Stimulated activated CD4-positive, alpha-beta T cell treated with anti-CD3 and anti-CD28 coated beads, Interleukin-4, amount 100 ng/mL, for 1 hour (primary cell): ENCODE results near the gene TRAPPC11.
"Not testable (repeated sequence)": the region's sequence is repeated elsewhere in the genome, so short reads cannot be mapped to it uniquely, and the experiment has no call there.

ENCODE experiments used
- DNase-seq: peaks from one replicate; pipeline ENCODE4 v3.0.0-alpha.2; 2020

TRAPPC11 gene

DNA sequence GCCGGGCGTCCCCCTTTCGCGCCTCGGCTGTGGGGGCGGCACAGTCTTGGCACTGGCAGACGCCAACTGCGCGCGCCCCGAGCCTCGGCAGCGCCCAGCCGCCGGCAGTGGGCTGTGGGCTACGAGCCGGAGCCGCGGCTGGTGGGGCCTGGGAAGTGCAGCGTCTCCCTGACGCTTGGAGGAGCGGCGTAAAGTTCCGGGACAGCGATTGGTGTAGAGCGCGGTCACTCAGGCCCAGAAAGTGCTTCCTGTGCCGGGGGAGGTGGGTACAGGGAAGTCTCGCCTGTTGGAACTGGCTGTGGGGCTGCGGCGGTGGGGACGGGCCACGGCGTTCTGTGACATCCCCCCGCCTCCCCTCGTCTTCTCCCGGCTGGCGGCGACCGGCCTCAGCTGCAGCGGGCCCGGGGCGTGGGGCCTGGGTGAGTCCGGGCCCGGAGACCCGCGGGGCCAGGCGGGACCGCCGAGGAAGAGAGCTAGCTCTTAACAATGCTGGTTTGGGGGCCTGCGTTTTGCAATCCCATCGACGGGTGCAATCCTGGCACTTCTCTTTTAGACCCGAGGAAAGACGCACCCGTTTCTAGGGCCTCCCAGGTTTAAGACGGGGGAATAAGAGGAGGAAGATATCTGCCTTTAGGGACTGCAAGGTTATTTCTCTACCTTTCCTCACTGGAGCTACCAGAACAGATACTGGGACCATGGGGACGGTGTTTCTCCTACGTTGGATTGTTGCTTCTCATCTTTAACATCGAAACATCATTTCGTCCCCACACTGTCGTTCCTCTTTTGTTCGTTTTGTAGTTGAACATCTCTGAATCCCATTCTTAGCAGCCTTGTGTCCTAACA, at the start of gene TRAPPC11, which contains the start of gene RWDD4:
TRAPPC11 (plus strand) TSS at position 265 of the 843 bp plus-strand sequence. CDS start 4,575 bp downstream, outside the sequence.
RWDD4 (minus strand) TSS at position 157 of the 843 bp plus-strand sequence. CDS start 233 bp downstream, outside the sequence.
- peak; percentile 96 for DNase-seq

DNA sequence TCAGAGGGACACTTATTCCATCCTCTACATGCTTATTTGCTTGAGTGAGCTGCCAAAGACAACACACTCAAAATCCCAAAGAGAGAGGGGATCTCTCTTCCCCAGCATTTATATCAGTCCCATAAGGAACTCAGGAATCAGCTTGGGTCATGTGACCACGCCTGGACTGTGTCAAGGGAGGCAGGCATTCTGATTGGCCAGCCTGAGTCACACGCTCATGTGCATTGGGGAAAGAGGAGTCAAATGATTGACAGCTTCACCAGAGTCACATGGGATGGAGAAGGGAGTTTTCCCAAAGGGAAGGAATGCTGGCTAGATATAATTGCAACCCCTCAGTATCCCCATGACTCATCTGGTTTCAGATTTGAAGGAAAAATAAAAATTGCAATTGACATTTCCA, 49.1 kb upstream of the TRAPPC11 start:
- DNase-seq: no peak

DNA sequence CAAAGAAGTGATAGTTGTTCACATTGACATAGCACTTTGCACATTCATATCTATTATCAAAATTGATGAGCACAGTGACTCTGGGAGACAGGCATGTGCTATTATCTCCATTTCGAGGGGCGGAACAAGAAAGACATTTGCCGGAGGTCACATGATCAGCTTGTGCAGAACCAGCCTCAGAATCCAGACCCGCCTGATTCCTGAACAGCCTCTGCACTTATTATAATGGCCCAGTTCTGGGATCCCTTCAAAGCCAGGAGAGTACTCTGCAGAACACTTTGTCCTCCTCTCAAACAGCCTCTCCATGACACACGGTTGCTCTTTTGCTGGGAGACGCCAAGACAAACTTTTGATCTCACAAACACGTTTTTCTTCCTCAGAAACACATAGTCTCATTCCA, 48.5 kb upstream of the TRAPPC11 start:
- no peak for DNase-seq

DNA sequence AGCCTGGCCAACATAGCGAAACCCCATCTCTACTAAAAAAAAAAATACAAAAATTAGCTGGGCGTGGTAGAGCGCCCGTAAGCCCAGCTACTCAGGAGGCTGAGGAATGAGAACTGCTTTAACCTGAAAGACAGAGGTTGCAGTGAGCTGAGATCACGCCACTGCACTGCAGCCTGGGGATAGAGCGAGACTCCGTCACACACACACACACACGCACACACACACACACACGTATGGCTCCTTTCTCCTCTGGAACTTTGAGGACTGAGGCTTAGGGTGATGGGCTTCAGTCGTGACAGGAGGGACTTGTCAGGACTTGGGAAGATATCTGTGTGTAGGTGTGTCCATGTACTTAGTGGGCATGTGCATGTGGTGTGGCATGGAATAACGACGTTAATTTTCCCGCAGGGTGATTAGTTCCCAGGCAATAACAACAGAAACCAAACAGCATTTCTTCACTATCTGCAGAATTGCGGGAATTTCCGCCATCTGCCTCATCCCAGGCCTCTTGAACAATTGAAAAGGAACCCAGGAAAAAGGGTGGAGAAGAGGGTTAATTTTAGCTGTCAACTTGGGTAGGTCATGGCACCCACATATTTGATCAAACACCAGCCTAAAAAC, 47.8 kb upstream of the TRAPPC11 start:
- no peak for DNase-seq

DNA sequence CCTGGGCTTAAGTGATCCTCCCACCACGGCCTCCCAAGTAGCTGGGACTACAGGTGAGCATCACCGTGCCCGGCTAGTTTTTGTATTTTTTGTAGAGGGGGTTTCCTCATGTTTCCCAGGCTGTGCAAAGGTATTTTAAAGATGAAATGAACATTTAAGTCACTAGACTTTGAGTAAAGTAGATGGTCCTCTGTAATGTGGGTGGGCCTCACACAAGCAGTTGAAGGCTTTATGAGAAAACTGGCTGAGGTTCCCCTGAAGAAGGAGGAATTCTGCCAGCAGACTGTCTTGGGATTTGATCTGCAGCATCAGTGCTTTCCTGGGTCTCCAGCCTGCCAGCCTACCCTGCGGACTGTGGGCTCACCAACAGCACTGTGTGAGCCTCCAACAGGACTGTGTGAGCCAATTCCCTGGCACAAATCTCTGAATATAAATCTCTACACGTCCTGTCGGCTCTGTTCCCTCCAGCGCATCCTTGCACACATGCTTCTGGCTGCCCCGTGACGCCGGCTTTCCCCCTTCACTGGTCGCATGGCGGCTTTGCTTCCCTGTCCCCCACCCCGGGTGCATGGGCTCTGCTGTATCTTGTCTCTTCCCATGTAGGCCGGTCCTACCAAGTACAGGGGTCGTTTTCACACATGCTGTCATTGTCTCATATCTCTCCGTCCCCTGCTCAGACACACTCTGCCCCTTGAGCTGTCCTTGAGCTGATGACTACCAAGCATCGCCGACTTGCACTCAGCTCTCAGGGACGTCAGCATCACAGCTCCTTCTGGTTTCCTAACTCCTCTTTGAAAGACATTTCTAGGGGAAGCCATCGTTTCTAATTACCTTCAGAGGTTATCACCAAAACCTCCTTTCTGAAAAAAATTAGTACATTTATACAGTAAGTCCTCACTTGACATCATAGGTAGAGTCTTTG, 46.5 kb upstream of the TRAPPC11 start:
- no peak for DNase-seq

DNA sequence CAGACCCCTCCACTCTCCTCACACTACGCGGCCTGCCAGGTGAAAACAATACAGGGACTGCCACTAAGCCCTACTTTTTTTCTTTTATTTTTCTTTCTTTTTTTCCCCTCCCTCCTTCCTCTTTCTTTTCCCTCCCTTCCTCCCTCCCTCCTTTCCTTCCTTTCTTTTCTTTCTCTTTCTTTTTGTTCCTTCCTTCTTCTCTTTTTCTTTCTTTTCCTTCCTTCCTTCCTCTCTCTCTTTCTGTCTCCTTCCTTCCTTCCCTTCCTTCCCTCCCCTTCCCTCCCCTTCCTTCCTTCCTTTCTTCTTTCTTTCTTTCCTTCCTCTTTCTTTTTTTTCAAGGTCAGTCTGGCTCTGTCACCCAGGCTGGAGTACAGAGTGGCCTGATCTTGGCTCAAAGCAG, 42.0 kb upstream of the TRAPPC11 start:
- DNase-seq: no peak

DNA sequence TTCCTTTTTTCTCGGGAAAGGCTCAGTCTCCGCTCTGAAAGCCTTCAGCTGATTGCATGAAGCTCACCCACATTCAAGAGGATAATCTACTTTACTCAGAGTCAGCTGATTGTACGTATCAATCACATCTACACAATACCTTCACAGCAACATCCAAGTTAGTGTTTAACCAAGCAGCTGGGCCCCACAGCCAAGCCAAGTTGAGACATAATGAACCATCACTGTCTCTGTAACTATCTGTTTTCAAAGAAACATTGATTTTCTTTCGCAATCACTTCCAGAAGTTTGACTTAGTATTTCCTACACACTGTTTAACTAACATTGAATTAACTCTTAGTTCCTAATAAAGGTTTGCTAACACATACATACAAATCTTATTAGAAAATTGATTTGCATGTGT, 40.4 kb upstream of the TRAPPC11 start:
- no peak for DNase-seq

DNA sequence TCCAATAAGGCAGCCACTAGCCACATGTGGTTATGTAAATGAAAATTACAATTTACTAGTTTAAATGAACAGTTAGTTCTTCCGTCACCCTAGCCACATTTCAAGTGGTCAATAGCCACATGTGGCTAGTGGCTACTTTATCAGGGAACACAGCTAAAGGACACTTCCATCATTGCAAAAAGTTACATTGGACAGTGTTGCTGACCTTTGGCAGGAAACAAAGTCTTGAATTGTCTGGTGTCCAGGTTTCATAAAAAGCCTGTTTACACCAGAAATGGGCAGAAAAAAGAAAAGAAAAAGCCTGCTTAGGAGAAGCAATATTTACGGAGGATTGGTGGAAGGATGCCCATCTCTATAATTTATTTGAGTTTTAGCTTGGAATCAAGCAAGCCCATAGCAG, 38.7 kb upstream of the TRAPPC11 start:
- no peak for DNase-seq

DNA sequence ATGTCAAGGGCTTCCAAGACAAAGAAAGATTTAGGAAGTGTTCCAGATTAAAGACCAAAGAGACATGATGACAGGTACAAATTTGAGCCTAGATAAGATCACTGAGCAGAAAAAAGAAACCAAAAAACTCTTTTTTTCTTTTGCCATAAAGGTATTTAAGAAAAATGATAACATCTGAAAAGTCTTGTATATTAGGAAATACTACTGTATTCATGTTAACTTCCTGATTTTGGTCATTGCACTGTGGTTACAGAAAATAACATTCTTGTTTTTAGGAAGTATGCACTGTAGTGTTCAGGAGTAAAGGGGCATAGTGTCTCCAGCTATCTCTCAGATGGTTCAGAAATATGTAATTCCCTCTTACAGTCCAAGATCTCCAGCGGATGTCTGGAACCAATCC, 37.2 kb upstream of the TRAPPC11 start:
- DNase-seq: no peak

DNA sequence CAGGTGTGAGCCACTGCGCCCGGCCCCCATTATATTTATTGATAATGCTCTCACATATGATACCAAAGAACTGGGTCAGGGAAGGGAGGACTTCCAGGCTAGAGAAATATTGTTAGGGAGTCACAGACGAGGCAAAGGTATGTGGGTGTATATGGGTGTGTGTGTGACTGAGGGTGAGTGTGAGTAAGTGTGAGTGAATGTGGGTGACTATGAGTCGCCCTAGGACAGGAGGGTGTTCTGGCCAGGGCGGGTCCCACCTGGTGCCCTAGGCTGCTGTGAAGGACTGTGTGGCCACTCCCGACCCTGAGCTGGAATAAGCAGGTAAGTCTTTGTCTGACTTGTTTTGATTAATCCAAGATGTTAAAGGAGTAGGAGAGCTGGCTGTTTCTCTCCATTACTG, 34.5 kb upstream of the TRAPPC11 start:
- no peak for DNase-seq

DNA sequence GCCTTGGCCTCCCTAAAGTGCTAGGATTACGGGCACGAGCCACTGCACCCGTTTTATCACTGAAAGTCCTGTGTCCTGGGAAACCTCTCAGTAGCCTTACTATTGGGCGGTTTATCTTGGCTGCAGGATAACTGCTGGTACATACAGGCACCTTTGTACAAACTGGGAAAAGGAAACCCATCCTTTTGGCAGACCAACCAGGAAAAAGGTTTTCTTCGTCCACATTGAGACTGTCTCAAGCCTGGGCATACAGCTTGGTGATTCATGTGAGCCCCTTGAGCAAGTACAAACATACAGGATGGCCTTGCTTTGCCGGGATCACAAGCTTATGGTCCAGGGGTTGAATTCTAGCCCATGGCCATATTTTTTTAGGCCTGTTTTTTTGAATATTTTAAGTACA, 32.9 kb upstream of the TRAPPC11 start:
- DNase-seq: no peak

DNA sequence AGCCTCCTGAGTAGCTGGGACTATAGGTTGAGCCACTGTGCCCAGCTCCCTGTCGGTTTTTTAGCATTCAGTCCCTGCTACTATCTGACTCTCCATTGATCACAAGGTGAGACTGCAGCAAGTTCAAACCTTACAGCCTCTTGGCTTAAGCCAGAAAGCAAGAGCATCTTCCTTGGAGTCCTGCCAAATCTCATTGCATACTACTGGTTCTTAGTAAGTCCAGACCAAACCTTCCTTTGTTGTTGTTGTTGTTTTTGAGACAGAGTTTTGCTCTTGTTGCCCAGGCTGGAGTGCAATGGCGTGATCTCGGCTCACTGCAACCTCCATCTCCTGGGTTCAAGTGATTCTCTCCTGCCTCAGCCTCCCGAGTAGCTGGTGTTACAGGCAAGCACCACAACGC, 31.8 kb upstream of the TRAPPC11 start:
- DNase-seq: not testable (repeated sequence)

DNA sequence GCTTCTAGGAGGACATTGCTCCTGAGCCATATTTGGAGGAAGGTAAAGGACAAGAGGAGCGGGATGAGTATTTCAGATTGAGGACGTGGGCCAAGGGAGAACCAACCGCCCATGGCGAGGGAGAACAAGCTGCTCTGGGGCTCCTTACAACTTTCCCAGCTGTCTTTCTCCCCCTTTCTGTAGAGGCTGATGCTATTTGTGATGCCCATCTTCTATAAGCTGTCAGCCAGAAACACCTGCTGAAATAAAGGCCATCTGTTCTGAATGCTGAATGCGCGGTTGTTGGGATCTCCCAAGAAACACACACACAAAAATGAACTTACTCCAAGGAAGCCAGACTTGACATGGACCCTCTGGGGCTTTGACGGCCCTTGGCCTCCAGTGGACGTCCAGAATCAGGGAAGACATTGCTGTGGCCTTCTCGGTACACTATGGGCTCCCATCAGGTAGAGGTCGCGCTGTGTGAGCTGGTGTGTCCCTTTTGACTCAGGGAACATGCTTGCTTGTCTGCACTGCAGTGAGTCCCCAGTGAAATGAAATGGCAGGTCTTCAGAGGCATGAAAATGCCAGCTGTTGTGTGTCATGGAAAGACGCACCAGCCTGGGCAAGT, 31.0 kb upstream of the TRAPPC11 start:
- no peak for DNase-seq

DNA sequence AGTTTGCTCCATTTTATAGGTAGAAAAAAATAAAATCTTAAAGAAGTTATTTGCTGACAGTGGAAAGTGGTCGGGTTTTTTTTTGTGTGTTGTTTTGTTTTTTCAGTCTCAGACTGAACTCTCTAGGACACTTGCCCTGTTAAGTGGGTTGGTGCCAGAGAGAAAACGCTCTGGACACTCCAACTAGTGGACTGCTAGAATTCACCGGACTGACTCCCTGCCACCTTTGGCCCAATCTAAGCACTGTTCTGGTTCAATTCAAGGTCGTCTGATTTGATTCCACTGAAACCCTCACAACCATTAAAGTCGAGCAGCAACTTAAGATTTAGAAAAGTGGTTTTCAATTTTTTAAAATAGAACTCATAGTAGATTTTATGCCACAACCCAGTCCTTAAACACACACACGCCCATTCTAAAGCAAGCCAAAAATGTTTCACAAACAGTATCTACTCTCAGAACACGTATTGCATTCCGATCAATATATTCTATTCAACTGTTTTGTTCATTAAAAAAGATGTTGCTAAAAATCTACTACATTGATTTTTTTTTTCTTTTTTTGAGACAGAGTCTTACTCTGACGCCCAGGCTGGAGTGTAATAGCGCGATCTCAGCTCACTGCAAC, 27.4 kb upstream of the TRAPPC11 start:
- no peak for DNase-seq

DNA sequence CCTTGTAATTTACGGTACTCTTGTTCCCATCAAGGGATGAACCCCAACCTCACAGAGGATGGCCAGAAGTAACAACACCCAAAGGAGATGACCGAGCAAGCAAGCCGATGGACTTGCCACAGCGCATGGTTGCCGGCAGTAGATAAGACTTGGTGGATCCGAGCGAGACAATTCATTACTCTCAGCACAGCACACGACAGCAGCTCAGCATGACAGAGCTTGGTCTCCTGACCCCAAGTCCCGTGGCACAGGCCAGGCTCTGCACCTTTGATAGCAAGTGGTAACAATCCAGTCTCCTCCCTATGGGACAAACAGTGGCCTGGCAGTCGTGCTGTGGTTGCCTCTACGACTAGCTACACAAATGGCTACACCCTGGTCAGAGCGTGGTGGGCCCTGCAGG, 26.4 kb upstream of the TRAPPC11 start:
- no peak for DNase-seq

DNA sequence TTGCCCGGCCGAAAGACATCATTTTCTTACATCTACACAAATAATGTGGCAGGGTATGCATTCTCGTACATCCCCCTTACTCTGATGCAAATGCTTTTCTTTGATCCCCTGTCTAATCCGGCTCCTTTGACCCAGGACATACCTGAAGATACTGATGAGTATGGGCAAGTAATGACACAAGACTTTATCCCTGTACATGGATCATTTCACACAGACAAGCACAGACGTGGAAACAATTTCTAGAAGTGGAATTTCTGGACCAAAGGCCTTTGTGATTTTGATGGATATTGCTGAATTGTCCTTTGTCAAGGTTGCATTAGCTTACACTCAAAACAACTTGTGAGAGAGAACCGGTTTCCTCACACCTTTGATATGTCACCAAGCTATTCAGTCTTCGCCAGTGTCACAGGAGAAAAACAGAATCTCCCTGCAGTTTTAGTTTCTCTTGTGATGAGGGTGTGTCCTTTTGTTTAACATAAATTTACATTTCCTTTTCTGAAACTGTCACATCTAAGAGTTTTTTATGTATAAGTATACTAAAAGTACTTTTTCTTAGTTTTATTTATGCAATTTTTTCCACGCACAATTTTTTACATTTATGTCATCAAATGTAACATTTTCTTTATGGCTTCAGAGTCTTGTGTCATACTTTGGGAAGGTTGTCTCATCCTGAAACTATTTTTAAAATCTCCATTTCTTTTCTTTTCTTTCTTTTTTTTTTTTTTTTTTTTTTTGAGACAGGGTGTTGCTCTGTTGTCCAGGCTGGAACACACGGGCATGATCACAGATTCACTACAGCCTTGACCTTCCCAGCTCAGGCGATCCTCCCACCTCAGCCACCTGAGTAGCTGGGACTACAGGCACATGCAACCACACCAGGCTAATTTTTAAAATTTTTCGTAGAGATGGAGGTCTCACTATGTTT, 25.4 kb upstream of the TRAPPC11 start:
- no peak for DNase-seq

DNA sequence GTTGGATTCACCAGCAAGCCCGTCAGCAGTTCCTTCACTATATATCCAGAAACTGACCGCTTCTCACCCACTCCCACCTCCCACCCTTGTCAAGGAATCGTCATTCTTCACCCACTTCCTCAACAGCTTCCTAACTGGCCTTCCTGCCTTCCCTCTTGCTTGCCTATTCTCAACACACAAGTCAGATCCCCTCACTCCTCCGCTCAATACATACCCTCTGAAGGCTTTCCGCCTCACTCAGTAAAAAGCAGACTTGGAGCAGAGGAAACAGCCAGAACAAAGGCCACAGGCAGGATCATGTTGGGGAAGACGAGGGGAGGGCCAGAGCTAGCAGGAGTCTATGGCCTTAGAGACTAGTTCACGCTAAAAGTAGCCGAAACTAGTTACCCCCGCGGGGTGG, 23.8 kb upstream of the TRAPPC11 start:
- DNase-seq: no peak

DNA sequence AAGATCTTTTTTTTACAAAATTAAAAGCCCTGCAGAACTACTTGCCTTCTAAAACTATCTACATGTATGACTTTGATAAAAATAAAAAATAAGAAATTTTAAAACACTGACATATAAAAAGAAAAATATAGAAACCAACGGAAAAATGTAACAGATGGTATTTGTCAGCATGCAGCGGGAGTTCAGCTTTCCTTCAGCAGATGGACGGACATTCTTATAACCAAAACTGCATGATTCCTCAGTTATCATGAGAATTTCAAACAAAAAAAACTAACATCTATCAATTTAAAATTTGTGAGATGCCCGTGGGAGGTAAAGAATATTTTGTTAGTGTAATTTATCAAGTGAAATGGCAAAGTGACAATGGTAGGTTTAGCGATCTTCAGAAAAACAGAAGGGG, 23.4 kb upstream of the TRAPPC11 start:
- DNase-seq: no peak

DNA sequence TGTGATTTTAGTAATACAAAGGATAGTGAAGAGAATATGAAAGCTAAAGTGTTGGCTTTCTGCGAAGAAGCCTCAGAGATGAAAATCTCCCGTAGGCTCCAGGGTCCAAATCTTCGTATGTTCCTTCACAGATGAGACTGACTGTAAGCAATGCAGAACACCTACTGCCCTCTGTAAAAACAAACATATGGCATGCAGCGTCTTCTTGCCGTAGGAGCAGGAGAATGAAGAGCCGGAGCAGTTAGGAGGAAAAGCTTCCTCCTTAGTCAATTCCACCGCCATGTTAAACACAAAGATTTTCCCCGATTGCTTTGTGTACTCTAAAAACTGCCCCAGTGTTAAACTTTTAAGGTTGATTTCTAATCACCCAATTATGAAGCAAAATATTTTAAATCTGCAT, 22.6 kb upstream of the TRAPPC11 start:
- no peak for DNase-seq

DNA sequence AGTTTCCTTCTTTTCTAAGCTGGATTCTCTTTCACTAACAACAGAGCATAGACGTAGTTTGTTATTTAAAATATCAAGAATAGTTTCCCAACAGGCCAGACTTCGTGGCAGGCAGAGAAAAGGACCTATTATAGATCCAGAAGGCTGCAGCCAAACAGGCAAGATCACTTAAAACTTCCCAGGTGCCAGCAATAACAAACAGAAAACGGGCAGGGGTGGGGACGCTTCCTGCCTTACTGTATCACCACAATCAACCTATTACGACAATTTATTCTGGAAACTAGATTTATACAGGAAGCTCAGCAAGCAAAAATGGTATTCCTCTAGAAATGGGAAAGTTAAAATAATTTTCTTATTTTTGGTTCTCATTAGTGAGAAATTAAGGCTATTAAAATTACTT, 22.2 kb upstream of the TRAPPC11 start:
- no peak for DNase-seq

DNA sequence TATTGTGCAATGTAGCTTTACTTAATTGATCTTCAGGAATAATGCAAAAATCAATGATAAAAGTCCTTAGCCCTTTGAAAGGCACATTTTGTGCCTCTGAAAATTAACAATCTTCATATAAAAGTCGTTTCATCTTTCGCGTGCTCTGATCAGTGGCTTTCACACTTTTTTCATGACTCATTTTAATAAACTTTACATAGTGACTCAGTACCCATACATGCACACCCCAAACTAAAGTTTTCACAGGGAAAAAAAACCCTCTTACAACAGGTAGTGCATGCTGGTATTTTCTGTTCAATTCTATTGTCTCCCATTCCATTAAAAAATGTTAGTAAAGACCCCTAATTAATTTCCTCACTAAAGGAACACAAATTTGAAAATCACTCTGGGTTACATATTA, 21.6 kb upstream of the TRAPPC11 start:
- no peak for DNase-seq
